NOMO-1 treated with DMSO at 0.1 percent for 48 hours (cell line): Measurements from ENCODE around the gene RASGRF2.
"Not testable (repeated sequence)": the region's sequence is repeated elsewhere in the genome, so short reads cannot be mapped to it uniquely, and the experiment has no call there.

Experiments used
- DNase-seq: peaks from one replicate; lab custom pipeline; 2025; ENCODE audit not compliant: unreplicated experiment; lab: John Stamatoyannopoulos, UW

The RASGRF2 gene

DNA sequence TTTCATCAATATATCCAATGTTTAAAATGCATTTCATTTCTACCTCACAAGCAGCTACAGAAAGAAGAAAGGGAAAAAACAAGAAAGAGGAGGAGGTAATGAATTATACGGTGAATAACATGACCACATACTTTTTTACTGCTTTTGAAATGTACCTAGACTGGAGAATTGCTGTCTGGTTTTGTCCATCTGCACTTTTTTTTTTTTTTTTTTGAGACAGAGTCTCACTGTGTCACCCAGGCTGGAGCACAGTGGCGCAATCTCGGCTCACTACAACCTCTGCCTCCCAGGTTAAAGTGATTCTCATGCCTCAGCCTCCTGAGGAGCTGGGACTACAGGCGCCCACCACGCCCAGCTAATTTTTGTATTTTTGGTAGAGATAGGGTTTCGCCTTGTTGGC, 58.4 kb downstream of the RASGRF2 start:
- DNase-seq, result not testable (repeated sequence)

GRCh38 chr5:81019748-81020147, 59.6 kb downstream of the RASGRF2 start:
- DNase-seq, result peak; percentile 20

DNA sequence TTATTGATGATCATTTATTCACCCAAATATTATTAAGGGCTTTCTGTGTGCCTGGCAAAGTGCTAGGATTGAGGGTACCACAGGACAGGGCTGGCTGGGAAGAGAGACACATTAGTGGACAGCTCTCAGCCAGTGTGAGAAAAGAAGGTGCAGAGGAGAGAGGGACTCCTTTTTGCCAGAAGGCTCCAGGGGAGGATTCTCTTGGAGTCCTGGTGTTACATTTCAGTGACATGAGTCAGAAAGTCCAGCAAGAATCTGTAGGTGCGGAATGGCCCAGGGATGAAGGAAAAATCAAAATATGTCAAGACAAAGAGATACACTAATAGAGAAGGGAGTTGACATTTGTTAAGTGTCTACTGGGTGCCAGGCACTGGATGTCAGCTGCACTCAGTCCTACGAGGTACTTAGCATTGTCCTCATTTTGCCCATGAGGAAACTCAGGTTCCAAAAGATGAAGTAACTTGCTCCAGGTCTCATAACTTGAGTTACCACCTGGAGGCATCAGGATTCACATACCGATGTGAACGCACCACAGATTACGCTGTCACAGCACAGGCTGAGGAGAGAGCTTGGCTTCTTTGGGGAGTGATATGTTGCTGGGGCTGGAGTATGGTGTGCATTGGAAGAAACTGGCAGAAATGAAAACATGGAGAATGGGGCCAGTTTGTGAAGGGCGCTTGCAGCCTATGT, 60.5 kb downstream of the RASGRF2 start:
- no peak for DNase-seq

- no peak for DNase-seq
These were observed 61.3 kb downstream of the RASGRF2 start for GRCh38 chr5:81021486-81021885.

- no peak for DNase-seq
These were observed 62.0 kb downstream of the RASGRF2 start for GRCh38 chr5:81021951-81022687.

- DNase-seq, result no peak
These were observed 62.5 kb downstream of the RASGRF2 start for GRCh38 chr5:81022688-81023084.

DNA sequence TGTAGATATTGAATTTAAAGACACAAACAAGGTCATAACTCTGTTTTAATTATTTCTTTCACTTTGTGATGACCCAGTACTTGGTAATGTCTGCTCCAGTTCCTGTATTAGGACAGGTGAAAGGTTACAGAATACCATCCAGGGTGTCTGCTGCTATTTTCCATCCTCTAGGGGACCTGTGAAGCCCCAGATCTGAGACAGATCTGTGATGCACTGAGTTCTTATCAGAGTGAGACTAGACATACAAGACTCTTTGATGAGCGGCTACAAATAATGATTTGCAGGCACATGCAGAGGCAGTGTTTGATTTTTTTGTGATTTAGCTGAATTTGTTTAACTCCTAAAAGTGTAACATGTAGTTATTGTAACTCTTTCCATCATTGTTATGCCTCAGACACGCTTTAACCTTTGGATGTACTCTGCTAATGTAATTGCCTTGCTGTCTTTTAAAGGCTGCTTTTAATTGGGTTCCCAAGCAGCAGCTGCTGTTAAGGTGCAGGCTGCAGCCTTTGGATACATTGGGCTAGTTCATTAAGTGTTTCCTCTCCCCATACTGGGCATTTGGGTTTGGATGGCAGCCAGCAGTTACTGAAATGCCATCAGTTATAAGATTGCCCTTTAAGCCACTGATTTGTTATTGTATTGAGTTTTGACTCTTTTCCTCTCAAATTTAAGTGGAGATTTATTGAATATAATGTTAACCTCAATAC, 63.3 kb downstream of the RASGRF2 start:
- DNase-seq, result no peak

- no peak for DNase-seq
These were observed 67.4 kb downstream of the RASGRF2 start for GRCh38 chr5:81027481-81028058.

DNA sequence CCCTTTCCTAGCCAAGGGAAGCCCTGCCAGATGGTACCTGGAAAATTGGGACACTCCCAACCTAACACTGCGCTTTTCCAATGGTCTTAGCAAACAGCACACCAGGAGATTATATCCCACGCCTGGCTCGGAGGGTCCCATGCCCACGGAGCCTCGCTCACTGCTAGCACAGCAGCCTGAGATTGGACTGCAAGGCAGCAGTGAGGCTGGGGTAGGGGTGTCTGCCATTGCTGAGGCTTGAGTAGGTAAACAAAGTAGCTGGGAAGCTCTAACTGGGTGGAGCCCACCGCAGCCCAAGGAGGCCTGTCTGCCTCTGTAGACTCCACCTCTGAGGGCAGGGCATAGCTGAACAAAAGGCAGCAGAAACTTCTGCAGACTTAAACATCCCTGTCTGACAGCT, 68.7 kb downstream of the RASGRF2 start:
- not testable (repeated sequence) for DNase-seq

DNA sequence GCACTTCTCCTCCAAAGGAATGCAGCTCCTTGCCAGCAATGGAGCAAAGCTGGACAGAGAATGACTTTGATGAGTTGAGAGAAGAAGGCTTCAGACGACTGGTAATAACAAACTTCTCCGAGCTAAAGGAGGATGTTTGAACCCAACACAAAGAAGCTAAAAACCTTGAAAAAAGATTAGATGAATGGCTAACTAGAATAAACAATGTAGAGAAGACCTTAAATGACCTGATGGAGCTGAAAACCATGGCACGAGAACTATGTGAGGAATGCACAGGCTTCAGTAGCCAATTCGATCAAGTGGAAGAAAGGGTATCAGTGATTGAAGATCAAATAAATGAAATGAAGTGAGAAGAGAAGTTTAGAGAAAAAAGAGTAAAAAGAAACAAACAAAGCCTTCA, 69.6 kb downstream of the RASGRF2 start:
- DNase-seq, result not testable (repeated sequence)

GRCh38 chr5:81030236-81031034, 70.3 kb downstream of the RASGRF2 start:
- DNase-seq, result not testable (repeated sequence)

DNA sequence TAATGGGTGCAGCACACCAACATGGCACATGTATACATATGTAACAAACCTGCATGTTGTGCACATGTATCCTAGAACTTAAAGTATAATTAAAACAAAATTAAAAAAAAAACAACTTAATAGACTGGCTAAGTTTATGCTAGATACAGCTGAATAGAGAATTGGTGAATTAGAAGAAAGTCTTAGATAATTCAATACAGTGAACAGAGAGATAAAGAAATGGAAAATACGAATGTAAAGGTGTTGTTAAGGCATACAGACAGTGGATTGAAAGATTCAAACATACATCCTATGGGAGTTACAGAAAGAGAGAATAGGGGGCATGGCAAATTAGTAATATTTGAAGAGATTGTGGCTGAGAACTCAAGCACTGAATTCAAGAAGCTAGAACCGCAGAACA, 75.4 kb downstream of the RASGRF2 start:
- DNase-seq, result no peak

DNA sequence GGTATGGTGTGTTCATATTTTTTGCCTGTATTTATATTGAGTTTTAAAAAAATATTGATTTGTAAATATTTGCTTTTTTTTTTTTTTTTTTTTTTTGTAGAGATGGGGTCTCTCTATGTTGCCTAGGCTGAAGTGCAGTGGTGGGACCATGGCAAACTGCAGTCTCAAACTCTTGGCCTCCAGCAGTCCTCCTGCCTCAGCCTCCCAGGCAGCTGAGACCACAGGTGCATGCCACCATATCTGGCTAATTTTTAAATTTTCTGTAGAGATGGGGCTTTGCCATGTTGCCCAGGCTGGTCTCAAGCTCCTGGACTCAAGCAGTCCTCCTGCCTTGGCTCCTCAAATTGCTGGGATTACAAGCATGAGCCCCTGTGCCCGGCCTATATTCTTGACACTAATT, 78.3 kb downstream of the RASGRF2 start:
- no peak for DNase-seq

DNA sequence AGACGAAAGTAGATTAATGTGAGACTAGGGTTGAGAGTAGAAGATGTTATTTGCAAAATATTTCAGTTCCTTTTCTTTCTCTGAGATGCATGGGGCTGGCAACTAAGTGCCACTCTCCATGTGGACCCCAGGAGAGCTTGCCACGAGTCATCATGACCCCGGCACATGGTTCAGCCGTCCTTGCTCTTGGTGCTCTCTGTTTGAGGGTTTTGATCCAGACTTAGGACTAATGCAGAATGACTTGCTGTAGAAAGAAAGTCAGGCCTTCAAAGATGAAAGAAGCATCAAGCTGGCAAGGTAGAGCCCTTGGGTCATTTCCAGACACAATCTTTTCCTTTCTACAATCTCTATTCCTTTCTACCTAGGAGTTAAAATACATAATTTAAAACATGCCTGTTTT, 84.7 kb downstream of the RASGRF2 start:
- DNase-seq, result no peak

- DNase-seq, result no peak
These were observed 85.2 kb downstream of the RASGRF2 start for GRCh38 chr5:81045389-81045807.

DNA sequence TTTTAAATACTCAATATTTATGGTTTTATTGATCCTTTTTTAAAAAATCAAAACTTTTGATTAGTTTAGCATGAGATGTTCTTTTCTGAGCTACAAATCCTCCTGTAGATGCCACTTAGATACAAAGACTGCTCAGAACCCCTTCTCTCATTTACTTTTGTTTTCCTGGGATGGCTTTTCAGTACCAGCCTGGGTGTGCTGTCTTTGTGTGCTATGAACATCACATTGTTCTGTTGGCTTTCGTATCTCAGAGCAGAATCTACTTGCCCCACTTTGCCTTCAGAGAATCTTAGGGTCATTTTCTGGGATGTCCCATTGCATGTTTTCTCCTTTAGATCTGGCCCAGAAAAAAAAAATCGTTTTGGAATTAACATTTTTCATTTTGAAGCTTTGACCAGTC, 85.9 kb downstream of the RASGRF2 start:
- no peak for DNase-seq

DNA sequence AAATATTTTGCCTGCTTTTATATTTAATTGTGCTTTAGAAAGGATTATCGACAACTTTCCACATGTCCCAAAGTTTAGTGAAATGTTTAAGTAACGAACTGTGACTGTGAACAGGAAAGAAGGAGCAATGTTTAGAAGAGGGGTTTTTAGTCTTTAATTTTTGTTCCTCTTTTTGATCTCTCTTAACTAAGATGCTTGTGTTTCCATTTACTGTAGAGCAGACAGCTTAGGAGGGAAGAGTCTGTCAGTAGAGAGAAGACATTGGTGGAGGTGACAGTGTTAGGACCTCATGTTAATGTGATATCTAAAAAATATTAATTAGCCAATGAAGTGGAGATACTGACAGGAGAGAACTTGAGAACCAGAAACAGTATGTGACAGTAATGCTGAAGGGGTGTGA, 92.2 kb downstream of the RASGRF2 start:
- no peak for DNase-seq

GRCh38 chr5:81053282-81053681, 93.1 kb downstream of the RASGRF2 start:
- not testable (repeated sequence) for DNase-seq

DNA sequence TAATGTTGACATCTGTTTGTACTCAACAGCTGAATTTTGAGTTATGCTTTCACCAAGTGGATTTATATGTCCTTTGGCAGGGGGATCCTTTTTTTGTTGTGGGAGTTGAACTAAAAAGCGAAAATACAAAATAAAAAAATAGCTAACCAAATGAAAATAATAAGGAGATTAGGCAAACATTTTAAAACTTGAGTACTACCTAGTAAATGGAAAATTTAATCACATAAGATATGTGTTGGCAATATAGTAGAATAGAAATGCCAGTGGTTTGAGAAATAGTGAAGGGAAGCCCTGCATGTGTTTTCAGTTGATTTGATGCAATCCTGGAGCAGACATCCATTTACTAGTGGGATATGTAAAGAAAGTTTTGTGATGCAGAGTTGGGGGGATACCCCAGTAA, 98.0 kb downstream of the RASGRF2 start:
- DNase-seq, result no peak

DNA sequence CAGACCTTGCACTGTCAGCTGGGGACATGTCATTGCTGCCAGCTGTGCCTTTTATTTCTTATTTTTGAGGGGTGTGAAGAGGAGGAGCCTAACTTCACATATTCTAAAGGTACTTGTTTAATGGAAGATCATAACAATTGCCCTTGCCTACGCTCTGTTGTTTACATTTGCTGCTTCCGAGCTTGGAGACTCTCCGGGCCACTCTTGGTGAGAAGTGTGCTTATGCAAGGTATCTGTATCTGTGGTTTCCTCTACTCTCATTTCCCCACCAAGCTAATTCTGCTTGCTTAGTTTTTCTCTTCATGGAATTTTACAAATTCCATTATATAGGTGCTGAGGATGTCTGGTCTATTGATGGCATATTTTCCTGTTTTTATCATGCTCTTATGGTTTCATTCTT, 105.3 kb downstream of the RASGRF2 start:
- DNase-seq, result peak; percentile 39

- no peak for DNase-seq
These were observed 105.9 kb downstream of the RASGRF2 start for GRCh38 chr5:81066102-81066501.
